Measurements from ENCODE around the gene INTS15. TPM values are rescaled to one million over a fixed set of nuclear protein-coding genes. Genes with fewer than 3 reads are reported as not detected.

INTS15 gene
- total RNA-seq, 1 experiment from 2014 or later: 21.4 TPM

GRCh38 chr7:6615723-6616555 is 26.1 kb downstream of the INTS15 start:
- no peaks in the 10 kb centered on the region for H4K20me1 ChIP-seq (ENCODE audit: insufficient read depth)
- H2AFZ ChIP-seq: peak overlapping the region; percentile 85
- H3K27me3 ChIP-seq (ENCODE audit: insufficient read depth, low read depth): no peaks in the 10 kb centered on the region
- peak; percentile 52 to 69 for DNase-seq
- POLR2A ChIA-PET (ENCODE audit: unreplicated experiment): no interaction called here
- no peaks in the 10 kb centered on the region for H3K36me3 ChIP-seq (ENCODE audit: low read depth)
- peaks cover 16% of the 10 kb centered on the region; the same call in 1 of the 2 replicates for H3F3A ChIP-seq (ENCODE audit: insufficient read depth, low read depth)
- H3K4me1 ChIP-seq (replicated peaks; ENCODE audit: insufficient read depth): 0 out of 2 replicates have a peak, but pooled peaks cover 14% of the 10 kb centered on the region
- no TSS peak for BruUV-seq (replicated peaks)
- no peaks in the 10 kb centered on the region for H3K9me3 ChIP-seq (ENCODE audit: insufficient read depth, low read depth)
- no peaks in the 10 kb centered on the region for H3K9me2 ChIP-seq (ENCODE audit: insufficient read depth)
- CTCF ChIA-PET: no interaction called here
- peak overlapping the region; percentile 83 for H3K4me3 ChIP-seq
- intact Hi-C loops (cut with micrococcal nuclease; ENCODE audit: unreplicated experiment): no loop called here
- H3K79me2 ChIP-seq (ENCODE audit: low read depth): no peaks in the 10 kb centered on the region
- TF ChIP-seq EZH2 (IDR thresholded peaks at IDR 0.05; ENCODE audit: low read depth) (no peak), CTCF (conservative IDR thresholded peaks at IDR 0.05) (no peak)
- no peak overlapping the region for H3K27ac ChIP-seq
- peak overlapping the region; percentile 84 for H3K4me2 ChIP-seq

GRCh38 chr7:6616854-6617643 is 27.2 kb downstream of the INTS15 start:
- Histone ChIP-seq H3K4me2 (0 out of 2 replicates have a peak overlapping the region, but pooled peaks have one; percentile 84), H3K79me2 (ENCODE audit: low read depth) (no peaks in the 10 kb centered on the region), H3K27ac (no peak overlapping the region), H3F3A (ENCODE audit: insufficient read depth, low read depth) (peaks cover 15% of the 10 kb centered on the region; the same call in 1 of the 2 replicates), H3K27me3 (ENCODE audit: insufficient read depth, low read depth) (no peaks in the 10 kb centered on the region), H4K20me1 (ENCODE audit: insufficient read depth) (no peaks in the 10 kb centered on the region), H3K36me3 (ENCODE audit: low read depth) (no peaks in the 10 kb centered on the region), H2AFZ (no peak overlapping the region), H3K4me1 (replicated peaks; ENCODE audit: insufficient read depth) (0 out of 2 replicates have a peak, but pooled peaks cover 14% of the 10 kb centered on the region), H3K9me3 (ENCODE audit: insufficient read depth, low read depth) (no peaks in the 10 kb centered on the region), H3K4me3 (no peak overlapping the region), H3K9me2 (ENCODE audit: insufficient read depth) (no peaks in the 10 kb centered on the region)
- TF ChIP-seq EZH2 (IDR thresholded peaks at IDR 0.05; ENCODE audit: low read depth) (no peak), CTCF (conservative IDR thresholded peaks at IDR 0.05) (no peak)
- ChIA-PET POLR2A (ENCODE audit: unreplicated experiment) (no interaction called here), CTCF (interaction anchor here (0.6 to 0.7 kb wide), 2 partner anchors 20 to 58 kb away, joined by 3 read pairs; partner anchors contain the start of gene ZNF316)
- BruUV-seq (replicated peaks): no TSS peak
- intact Hi-C loops (cut with micrococcal nuclease; ENCODE audit: unreplicated experiment): no loop called here
- no peak for DNase-seq

GRCh38 chr7:6618621-6619020 is 28.8 kb downstream of the INTS15 start:
- H3K4me3 ChIP-seq: no peak overlapping the region
- intact Hi-C loops (cut with micrococcal nuclease; ENCODE audit: unreplicated experiment): no loop called here
- no peak overlapping the region for H3K4me2 ChIP-seq
- no peak overlapping the region for H3K27ac ChIP-seq
- POLR2A ChIA-PET (ENCODE audit: unreplicated experiment): interaction anchor here (0.7 kb wide), 1 partner anchor 44 kb away, joined by 5 read pairs; no protein-coding TSS in a partner anchor
- no peak overlapping the region for H2AFZ ChIP-seq
- H3K9me3 ChIP-seq (ENCODE audit: insufficient read depth, low read depth): no peaks in the 10 kb centered on the region
- no peak for DNase-seq
- H3K36me3 ChIP-seq (ENCODE audit: low read depth): no peaks in the 10 kb centered on the region
- H3K9me2 ChIP-seq (ENCODE audit: insufficient read depth): no peaks in the 10 kb centered on the region
- no peaks in the 10 kb centered on the region for H3K79me2 ChIP-seq (ENCODE audit: low read depth)
- H4K20me1 ChIP-seq (ENCODE audit: insufficient read depth): no peaks in the 10 kb centered on the region
- no TSS peak for BruUV-seq (replicated peaks)
- TF ChIP-seq CTCF (conservative IDR thresholded peaks at IDR 0.05) (no peak), EZH2 (IDR thresholded peaks at IDR 0.05; ENCODE audit: low read depth) (no peak)
- CTCF ChIA-PET: no interaction called here
- H3K4me1 ChIP-seq (replicated peaks; ENCODE audit: insufficient read depth): 0 out of 2 replicates have a peak, but pooled peaks cover 14% of the 10 kb centered on the region
- H3F3A ChIP-seq (ENCODE audit: insufficient read depth, low read depth): peaks cover 14% of the 10 kb centered on the region; the same call in 1 of the 2 replicates
- no peaks in the 10 kb centered on the region for H3K27me3 ChIP-seq (ENCODE audit: insufficient read depth, low read depth)
